ENCODE results near the gene FTO. TPM values are rescaled to one million over a fixed set of nuclear protein-coding genes. Genes with fewer than 3 reads are reported as not detected.

FTO gene
- total RNA-seq, 1 experiment from 2014 or later: 55.0 TPM

- Mint-ChIP-seq H3K27me3 (ENCODE audit: insufficient read depth, unreplicated experiment) (no peaks in the 10 kb centered on the region), H3K27ac (ENCODE audit: low read depth, unreplicated experiment) (no peak overlapping the region), H3K4me3 (ENCODE audit: unreplicated experiment) (no peak overlapping the region), H3K36me3 (ENCODE audit: insufficient read depth, unreplicated experiment) (no peaks in the 10 kb centered on the region), H3K4me1 (ENCODE audit: insufficient read depth, unreplicated experiment) (peaks cover 11% of the 10 kb centered on the region), H3K9me3 (ENCODE audit: unreplicated experiment) (no peaks in the 10 kb centered on the region)
- no peak for TF ChIP-seq CTCF (IDR thresholded peaks at IDR 0.05; ENCODE audit: unreplicated experiment)
- BruUV-seq (replicated peaks): no TSS peak
- POLR2A ChIA-PET: no interaction called here
- no peak for DNase-seq (ENCODE audit: unreplicated experiment)
- intact Hi-C loops (cut with micrococcal nuclease): no loop called here
- CTCF ChIA-PET: no interaction called here
These were observed 467.9 kb downstream of the FTO start for GRCh38 chr16:54171626-54172537.

DNA sequence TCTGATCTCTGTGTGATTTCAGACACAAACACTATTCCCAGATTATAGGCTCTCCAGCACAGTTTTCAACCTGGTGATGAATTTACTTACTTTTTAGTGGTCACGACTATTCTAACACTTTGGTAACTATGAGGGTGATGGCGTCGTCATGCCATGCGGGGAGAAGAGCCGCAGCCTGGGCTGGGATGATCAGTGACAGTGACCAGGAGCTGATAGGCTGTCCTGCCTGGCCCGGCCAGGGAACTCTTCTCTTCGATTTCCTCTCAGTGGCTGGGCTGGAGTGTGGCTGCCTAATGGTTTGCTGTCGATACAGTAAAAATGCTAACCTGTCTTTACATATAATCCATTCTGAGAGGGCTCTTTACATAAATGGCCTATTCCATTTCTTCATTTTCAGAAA lies 469.5 kb downstream of the FTO start:
- no peak overlapping the region for H3K27ac Mint-ChIP-seq (ENCODE audit: low read depth, unreplicated experiment)
- H3K36me3 Mint-ChIP-seq (ENCODE audit: insufficient read depth, unreplicated experiment): no peaks in the 10 kb centered on the region
- no peaks in the 10 kb centered on the region for H3K9me3 Mint-ChIP-seq (ENCODE audit: unreplicated experiment)
- DNase-seq (ENCODE audit: unreplicated experiment): no peak
- BruUV-seq (replicated peaks): no TSS peak
- ChIA-PET POLR2A (no interaction called here), CTCF (interaction anchor here (0.6 kb wide), 1 partner anchor 429 kb away, joined by 4 read pairs; no protein-coding TSS in a partner anchor)
- intact Hi-C loops (cut with micrococcal nuclease): no loop called here
- H3K4me1 Mint-ChIP-seq (ENCODE audit: insufficient read depth, unreplicated experiment): peaks cover 11% of the 10 kb centered on the region
- no peaks in the 10 kb centered on the region for H3K27me3 Mint-ChIP-seq (ENCODE audit: insufficient read depth, unreplicated experiment)
- H3K4me3 Mint-ChIP-seq (ENCODE audit: unreplicated experiment): no peak overlapping the region
- no peak for TF ChIP-seq CTCF (IDR thresholded peaks at IDR 0.05; ENCODE audit: unreplicated experiment)

DNA sequence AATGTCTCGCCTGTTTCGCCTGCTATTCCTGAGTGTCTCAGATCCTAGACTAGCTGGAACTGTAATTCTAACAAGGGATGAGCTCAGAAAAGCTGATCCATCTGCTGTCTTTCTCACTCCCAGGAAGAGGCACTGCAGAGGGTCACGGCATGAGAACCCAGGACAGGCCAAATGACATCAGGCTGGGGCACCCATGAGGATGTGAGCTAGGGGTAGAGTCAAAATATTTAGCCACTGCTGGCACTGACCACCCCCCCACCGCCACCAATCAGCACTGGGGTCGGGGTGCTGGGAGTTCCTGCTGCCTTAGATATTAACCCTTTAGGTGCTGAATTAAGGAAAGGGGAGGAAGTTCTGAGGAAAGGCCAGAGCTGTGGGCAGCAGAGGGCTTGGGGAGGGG lies 470.2 kb downstream of the FTO start:
- intact Hi-C loops (cut with micrococcal nuclease): no loop called here
- BruUV-seq (replicated peaks): no TSS peak
- Mint-ChIP-seq H3K27ac (ENCODE audit: low read depth, unreplicated experiment) (no peak overlapping the region), H3K4me1 (ENCODE audit: insufficient read depth, unreplicated experiment) (peaks cover 11% of the 10 kb centered on the region), H3K36me3 (ENCODE audit: insufficient read depth, unreplicated experiment) (no peaks in the 10 kb centered on the region), H3K9me3 (ENCODE audit: unreplicated experiment) (no peaks in the 10 kb centered on the region), H3K27me3 (ENCODE audit: insufficient read depth, unreplicated experiment) (no peaks in the 10 kb centered on the region), H3K4me3 (ENCODE audit: unreplicated experiment) (no peak overlapping the region)
- no peak for TF ChIP-seq CTCF (IDR thresholded peaks at IDR 0.05; ENCODE audit: unreplicated experiment)
- ChIA-PET CTCF (interaction anchor here (0.5 to 0.6 kb wide), 2 partner anchors 319 to 429 kb away, joined by 4 read pairs; no protein-coding TSS in a partner anchor), POLR2A (interaction anchor here (1.4 kb wide), 1 partner anchor 9 kb away, joined by 4 read pairs; no protein-coding TSS in a partner anchor)
- DNase-seq (ENCODE audit: unreplicated experiment): no peak

DNA sequence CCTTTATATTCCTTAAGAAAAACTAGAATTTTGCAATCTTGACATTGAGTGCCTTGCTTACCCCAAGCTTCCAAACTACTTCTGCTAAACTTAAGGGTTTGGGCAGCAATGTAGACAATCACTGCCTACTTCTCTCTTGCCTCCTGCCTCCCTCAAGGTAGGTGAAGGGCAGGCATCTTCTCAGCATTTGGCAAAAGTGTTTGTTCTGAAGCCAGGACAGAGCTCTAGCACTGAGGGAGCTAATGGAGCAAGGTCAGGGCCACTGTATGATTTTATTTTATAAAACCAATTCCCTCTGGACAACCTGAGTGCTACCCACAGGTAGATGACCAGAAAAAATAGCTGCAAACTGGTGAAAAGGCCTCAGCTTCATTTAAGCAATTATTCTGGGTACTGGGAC lies 470.8 kb downstream of the FTO start:
- TF ChIP-seq CTCF (IDR thresholded peaks at IDR 0.05; ENCODE audit: unreplicated experiment): no peak
- no peaks in the 10 kb centered on the region for H3K27me3 Mint-ChIP-seq (ENCODE audit: insufficient read depth, unreplicated experiment)
- intact Hi-C loops (cut with micrococcal nuclease): no loop called here
- H3K36me3 Mint-ChIP-seq (ENCODE audit: insufficient read depth, unreplicated experiment): no peaks in the 10 kb centered on the region
- CTCF ChIA-PET: interaction anchor here (0.5 kb wide), 1 partner anchor 318 kb away, joined by 4 read pairs; no protein-coding TSS in a partner anchor
- H3K4me3 Mint-ChIP-seq (ENCODE audit: unreplicated experiment): no peak overlapping the region
- peaks cover 11% of the 10 kb centered on the region for H3K4me1 Mint-ChIP-seq (ENCODE audit: insufficient read depth, unreplicated experiment)
- H3K9me3 Mint-ChIP-seq (ENCODE audit: unreplicated experiment): no peaks in the 10 kb centered on the region
- POLR2A ChIA-PET: interaction anchor here (1.4 kb wide), 1 partner anchor 9 kb away, joined by 4 read pairs; no protein-coding TSS in a partner anchor
- no TSS peak for BruUV-seq (replicated peaks)
- no peak for DNase-seq (ENCODE audit: unreplicated experiment)
- no peak overlapping the region for H3K27ac Mint-ChIP-seq (ENCODE audit: low read depth, unreplicated experiment)

All from MCF 10A (cell line).